ENCODE data around the gene SFMBT2.

SFMBT2 gene

DNA sequence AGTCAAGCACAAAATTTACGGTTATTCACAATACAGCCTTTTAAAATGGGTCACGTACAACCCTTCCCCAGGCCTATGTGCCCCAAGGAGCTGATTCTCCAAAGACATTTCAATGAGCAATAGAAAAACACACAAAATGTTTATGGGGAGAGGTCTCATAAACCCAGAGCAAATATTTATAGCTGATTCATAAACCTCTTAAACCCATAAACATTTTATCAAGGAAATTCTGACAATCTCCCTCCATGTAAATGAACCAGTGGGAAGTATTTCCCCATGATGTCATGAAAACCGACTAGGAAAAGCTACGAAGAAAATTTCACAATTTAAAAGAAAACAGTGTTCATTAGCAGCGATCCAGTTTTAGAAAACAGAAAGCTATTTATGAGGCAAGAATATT lies 36.0 kb downstream of the SFMBT2 start:
- no peak for TF ChIP-seq POLR2AphosphoS5 (IDR thresholded peaks at IDR 0.05; ENCODE audit: borderline replicate concordance, low read depth, low read length)
- no peak for TF ChIP-seq EZH2 (IDR thresholded peaks at IDR 0.05)
- TF ChIP-seq FOXP2 (optimal IDR thresholded peaks at IDR 0.05; ENCODE audit: control extremely low read depth, extremely low read length, insufficient read depth) = no peak
- Histone ChIP-seq H3K36me3 (ENCODE audit: insufficient read depth, low read length) (no peaks in the 10 kb centered on the region), H3K4me3 (no peak overlapping the region), H3K9me3 (ENCODE audit: low read depth, low read length) (no peaks in the 10 kb centered on the region), H3K9ac (ENCODE audit: insufficient read length) (no peak overlapping the region), H3K27ac (no peak overlapping the region)
- no peak for DNase-seq (ENCODE audit: low read depth, low spot score)

DNA sequence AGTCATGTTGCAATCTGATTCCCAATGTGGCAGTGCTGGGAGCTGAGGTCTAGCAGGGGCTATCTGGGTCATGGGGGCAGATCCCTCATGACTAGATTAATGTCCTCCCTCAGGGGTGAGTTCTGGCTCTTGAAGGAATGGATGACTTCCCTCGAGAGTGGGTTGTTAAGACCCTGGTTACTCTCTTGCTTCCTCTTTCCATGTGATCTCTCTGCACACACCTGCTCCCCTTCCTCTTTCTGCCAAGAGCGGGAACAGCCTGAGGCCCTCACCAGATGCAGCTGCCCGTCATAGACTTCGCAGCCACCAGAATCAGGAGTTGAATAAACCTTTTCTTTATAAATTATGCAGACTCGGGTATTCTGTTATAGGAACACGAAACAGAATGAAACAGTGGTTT lies 37.8 kb downstream of the SFMBT2 start:
- no peaks in the 10 kb centered on the region for H3K36me3 ChIP-seq (ENCODE audit: insufficient read depth, low read length)
- no peak overlapping the region for H3K4me3 ChIP-seq
- DNase-seq (ENCODE audit: low read depth, low spot score) = no peak
- TF ChIP-seq POLR2AphosphoS5 (IDR thresholded peaks at IDR 0.05; ENCODE audit: borderline replicate concordance, low read depth, low read length) = no peak
- no peak for TF ChIP-seq EZH2 (IDR thresholded peaks at IDR 0.05)
- no peak for TF ChIP-seq FOXP2 (optimal IDR thresholded peaks at IDR 0.05; ENCODE audit: control extremely low read depth, extremely low read length, insufficient read depth)
- no peaks in the 10 kb centered on the region for H3K9me3 ChIP-seq (ENCODE audit: low read depth, low read length)
- H3K9ac ChIP-seq (ENCODE audit: insufficient read length) = no peak overlapping the region
- H3K27ac ChIP-seq = no peak overlapping the region

DNA sequence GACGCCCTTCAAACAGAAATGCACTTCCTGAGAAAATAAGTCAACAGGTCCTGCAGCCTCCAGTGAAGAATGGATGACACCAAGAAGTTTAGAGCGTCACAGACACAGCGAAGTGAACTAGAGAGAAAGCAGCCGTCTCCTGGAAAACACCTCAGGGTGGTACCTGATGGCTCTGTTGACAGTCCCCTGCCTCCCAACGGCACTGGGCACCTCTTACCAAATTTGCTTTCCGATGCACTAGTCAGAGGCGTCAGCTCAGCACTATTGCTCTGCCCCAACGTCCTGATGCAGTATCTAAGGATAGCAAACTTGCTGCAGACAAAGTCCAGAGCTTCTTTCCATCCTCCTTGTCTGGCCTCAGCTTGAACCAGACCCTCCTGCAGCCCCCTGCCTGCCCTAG lies 38.3 kb downstream of the SFMBT2 start:
- no peaks in the 10 kb centered on the region for H3K36me3 ChIP-seq (ENCODE audit: insufficient read depth, low read length)
- H3K9me3 ChIP-seq (ENCODE audit: low read depth, low read length) = no peaks in the 10 kb centered on the region
- no peak for DNase-seq (ENCODE audit: low read depth, low spot score)
- TF ChIP-seq POLR2AphosphoS5 (IDR thresholded peaks at IDR 0.05; ENCODE audit: borderline replicate concordance, low read depth, low read length) = no peak
- H3K27ac ChIP-seq = no peak overlapping the region
- no peak overlapping the region for H3K4me3 ChIP-seq
- H3K9ac ChIP-seq (ENCODE audit: insufficient read length) = no peak overlapping the region

DNA sequence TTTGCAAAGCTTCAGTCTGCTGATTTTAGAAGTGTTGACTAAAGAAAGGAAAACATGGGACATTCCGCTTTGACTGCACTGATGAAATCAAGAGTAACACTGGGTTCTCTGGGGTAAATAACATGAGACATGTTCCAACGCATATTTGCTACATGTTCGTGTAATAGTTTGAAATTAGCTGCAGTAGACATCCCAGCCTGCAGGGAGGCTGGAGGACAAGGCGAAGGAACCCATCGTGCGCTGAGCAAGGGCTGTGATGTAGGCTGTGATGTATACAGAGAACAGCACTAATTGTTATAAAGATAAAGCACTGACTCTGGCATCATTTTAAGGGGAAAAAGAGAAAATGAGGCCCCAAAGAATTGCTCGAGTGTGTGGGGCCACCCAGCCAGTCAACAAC lies 40.3 kb downstream of the SFMBT2 start:
- H3K4me3 ChIP-seq = no peak overlapping the region
- no peaks in the 10 kb centered on the region for H3K36me3 ChIP-seq (ENCODE audit: insufficient read depth, low read length)
- no peaks in the 10 kb centered on the region for H3K9me3 ChIP-seq (ENCODE audit: low read depth, low read length)
- no peak for DNase-seq (ENCODE audit: low read depth, low spot score)
- no peak overlapping the region for H3K9ac ChIP-seq (ENCODE audit: insufficient read length)
- TF ChIP-seq EZH2 (IDR thresholded peaks at IDR 0.05) (no peak), POLR2AphosphoS5 (IDR thresholded peaks at IDR 0.05; ENCODE audit: borderline replicate concordance, low read depth, low read length) (no peak), FOXP2 (optimal IDR thresholded peaks at IDR 0.05; ENCODE audit: control extremely low read depth, extremely low read length, insufficient read depth) (no peak)
- H3K27ac ChIP-seq = no peak overlapping the region

DNA sequence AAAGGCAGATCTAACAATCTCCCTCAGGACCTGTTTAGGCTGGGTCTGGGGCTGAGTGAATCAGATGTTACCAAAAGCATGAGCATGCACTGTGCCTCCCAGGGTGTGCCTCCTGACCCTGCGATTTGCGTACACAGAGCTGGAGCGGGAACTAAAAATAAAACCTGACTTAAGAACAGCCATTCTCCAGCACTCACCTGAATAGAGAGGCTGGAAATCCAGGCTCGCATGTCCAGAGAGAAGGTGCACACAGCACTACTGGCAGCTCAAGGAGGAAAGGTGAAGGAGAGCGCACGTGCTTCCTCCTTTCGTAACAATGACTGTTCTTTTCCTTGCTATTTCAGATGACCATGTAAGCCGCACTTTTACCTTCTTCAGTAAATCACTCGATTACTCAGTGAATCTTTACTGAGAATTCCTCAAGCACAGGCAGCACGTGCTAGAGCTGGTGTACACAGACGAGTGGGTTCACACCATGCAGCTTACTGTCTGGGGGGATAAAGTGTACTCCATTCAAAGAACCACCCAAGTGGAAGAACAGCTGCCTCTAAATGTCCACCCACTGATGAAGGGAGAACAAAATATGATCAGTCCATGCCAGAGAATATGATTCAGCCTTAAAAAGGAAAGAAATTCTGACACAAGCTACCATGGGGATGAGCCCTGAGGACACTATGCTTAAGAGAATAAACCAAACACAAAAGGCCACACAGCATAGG lies 45.6 kb downstream of the SFMBT2 start:
- no peak overlapping the region for H3K4me3 ChIP-seq
- DNase-seq (ENCODE audit: low read depth, low spot score) = no peak
- no peaks in the 10 kb centered on the region for H3K9me3 ChIP-seq (ENCODE audit: low read depth, low read length)
- H3K36me3 ChIP-seq (ENCODE audit: insufficient read depth, low read length) = no peaks in the 10 kb centered on the region
- no peak for TF ChIP-seq POLR2AphosphoS5 (IDR thresholded peaks at IDR 0.05; ENCODE audit: borderline replicate concordance, low read depth, low read length)
- no peak for TF ChIP-seq FOXP2 (optimal IDR thresholded peaks at IDR 0.05; ENCODE audit: control extremely low read depth, extremely low read length, insufficient read depth)
- no peak for TF ChIP-seq EZH2 (IDR thresholded peaks at IDR 0.05)
- H3K27ac ChIP-seq = no peak overlapping the region
- H3K9ac ChIP-seq (ENCODE audit: insufficient read length) = no peak overlapping the region

DNA sequence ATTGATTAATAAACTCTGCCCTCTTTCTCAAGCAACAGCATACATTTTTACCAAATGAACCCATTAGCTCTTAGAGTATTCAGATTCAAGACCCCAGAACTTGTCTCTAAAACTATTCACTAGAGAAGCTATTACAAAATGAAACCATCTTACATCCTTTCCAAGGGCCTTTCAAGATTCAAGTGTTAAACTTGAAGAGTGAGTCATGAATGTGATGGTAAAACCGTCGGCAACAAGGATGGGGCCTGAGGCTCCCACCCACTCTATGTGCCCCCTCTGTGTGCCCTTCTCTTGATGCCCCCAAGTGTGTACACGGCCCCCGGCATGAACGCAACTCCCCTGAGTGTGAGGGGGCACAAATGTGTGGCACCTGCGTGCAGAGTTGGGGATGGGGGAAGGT lies 46.4 kb downstream of the SFMBT2 start:
- Histone ChIP-seq H3K27ac (no peak overlapping the region), H3K36me3 (ENCODE audit: insufficient read depth, low read length) (no peaks in the 10 kb centered on the region), H3K4me3 (no peak overlapping the region), H3K9me3 (ENCODE audit: low read depth, low read length) (no peaks in the 10 kb centered on the region), H3K9ac (ENCODE audit: insufficient read length) (no peak overlapping the region)
- no peak for DNase-seq (ENCODE audit: low read depth, low spot score)
- no peak for TF ChIP-seq POLR2AphosphoS5 (IDR thresholded peaks at IDR 0.05; ENCODE audit: borderline replicate concordance, low read depth, low read length)
- no peak for TF ChIP-seq FOXP2 (optimal IDR thresholded peaks at IDR 0.05; ENCODE audit: control extremely low read depth, extremely low read length, insufficient read depth)
- TF ChIP-seq EZH2 (IDR thresholded peaks at IDR 0.05) = no peak

DNA sequence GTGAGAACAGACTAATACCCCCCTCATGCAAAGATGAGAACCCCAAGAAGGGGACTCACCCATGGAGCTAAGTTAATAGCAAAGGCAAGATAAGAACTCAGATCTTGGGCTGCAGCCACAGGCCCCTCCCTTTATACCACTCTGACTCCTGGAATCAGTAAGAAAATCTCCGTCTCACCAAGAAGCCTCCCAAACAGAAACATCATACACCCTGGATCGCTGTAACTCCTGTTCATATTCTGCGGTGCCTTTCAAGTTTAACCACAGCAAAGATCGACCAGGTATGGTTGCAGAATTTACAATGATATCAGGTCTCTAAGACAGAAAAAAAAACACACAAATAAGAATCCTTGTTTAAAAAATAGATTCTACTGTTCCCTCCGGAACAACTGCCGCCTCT lies 47.1 kb downstream of the SFMBT2 start:
- no peak overlapping the region for H3K4me3 ChIP-seq
- H3K27ac ChIP-seq = no peak overlapping the region
- no peak overlapping the region for H3K9ac ChIP-seq (ENCODE audit: insufficient read length)
- TF ChIP-seq EZH2 (IDR thresholded peaks at IDR 0.05) (no peak), FOXP2 (optimal IDR thresholded peaks at IDR 0.05; ENCODE audit: control extremely low read depth, extremely low read length, insufficient read depth) (no peak), POLR2AphosphoS5 (IDR thresholded peaks at IDR 0.05; ENCODE audit: borderline replicate concordance, low read depth, low read length) (no peak)
- no peaks in the 10 kb centered on the region for H3K36me3 ChIP-seq (ENCODE audit: insufficient read depth, low read length)
- no peak for DNase-seq (ENCODE audit: low read depth, low spot score)
- H3K9me3 ChIP-seq (ENCODE audit: low read depth, low read length) = no peaks in the 10 kb centered on the region

DNA sequence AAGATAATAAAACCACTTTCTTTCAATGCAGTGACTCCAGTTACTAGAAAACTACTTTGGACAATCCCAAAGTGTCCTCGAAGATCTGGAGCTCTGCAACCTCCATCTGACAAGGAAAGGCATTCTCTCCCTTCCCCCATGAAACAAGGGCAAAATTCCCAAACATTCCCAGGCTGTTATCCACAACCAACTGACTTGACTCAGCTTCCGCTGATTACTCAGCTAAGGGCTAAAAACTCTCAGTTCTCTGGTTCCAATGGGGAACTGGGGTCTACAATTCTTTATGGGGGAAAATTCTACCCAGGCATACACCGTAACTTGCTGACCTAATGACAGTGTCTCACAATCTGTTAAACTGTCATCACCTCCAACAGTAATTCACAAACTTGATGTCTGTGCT lies 48.4 kb downstream of the SFMBT2 start:
- TF ChIP-seq POLR2AphosphoS5 (IDR thresholded peaks at IDR 0.05; ENCODE audit: borderline replicate concordance, low read depth, low read length) = no peak
- TF ChIP-seq FOXP2 (optimal IDR thresholded peaks at IDR 0.05; ENCODE audit: control extremely low read depth, extremely low read length, insufficient read depth) = no peak
- no peak for TF ChIP-seq EZH2 (IDR thresholded peaks at IDR 0.05)
- Histone ChIP-seq H3K9me3 (ENCODE audit: low read depth, low read length) (no peaks in the 10 kb centered on the region), H3K9ac (ENCODE audit: insufficient read length) (no peak overlapping the region), H3K36me3 (ENCODE audit: insufficient read depth, low read length) (no peaks in the 10 kb centered on the region), H3K4me3 (no peak overlapping the region), H3K27ac (no peak overlapping the region)
- no peak for DNase-seq (ENCODE audit: low read depth, low spot score)

DNA sequence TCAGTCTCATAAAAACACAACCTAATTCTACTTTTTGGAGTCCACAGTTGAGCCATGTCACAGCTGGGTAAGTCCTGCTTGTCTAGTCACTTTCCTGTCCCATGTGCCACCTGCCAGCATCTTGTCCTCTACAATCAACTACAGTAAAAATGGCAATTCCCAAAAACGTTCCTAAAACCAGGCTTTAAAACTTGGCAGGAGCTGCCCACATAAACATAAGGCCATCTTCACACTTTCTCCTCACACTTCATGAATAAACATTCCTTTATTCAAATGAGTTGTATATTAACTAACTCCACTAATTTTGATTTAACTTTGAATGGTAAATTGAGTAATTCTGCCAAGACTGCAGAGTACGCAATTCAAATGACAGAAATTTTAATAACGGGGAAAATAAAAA lies 49.5 kb downstream of the SFMBT2 start:
- TF ChIP-seq POLR2AphosphoS5 (IDR thresholded peaks at IDR 0.05; ENCODE audit: borderline replicate concordance, low read depth, low read length) (no peak), EZH2 (IDR thresholded peaks at IDR 0.05) (no peak), FOXP2 (optimal IDR thresholded peaks at IDR 0.05; ENCODE audit: control extremely low read depth, extremely low read length, insufficient read depth) (no peak)
- no peak overlapping the region for H3K9ac ChIP-seq (ENCODE audit: insufficient read length)
- DNase-seq (ENCODE audit: low read depth, low spot score) = no peak
- no peaks in the 10 kb centered on the region for H3K9me3 ChIP-seq (ENCODE audit: low read depth, low read length)
- H3K36me3 ChIP-seq (ENCODE audit: insufficient read depth, low read length) = no peaks in the 10 kb centered on the region
- H3K4me3 ChIP-seq = no peak overlapping the region
- H3K27ac ChIP-seq = no peak overlapping the region

Measured in SK-N-MC (cell line).